ENCODE measurements around the gene AQP9.

AQP9 gene

GRCh38 chr15:58164926-58165325 is 26.7 kb downstream of the AQP9 start:
- no peak for TF ChIP-seq POLR2A (IDR thresholded peaks at IDR 0.05; ENCODE audit: low read depth, low read length)
- TF ChIP-seq POLR2AphosphoS5 (IDR thresholded peaks at IDR 0.05; ENCODE audit: low read depth, low read length): no peak
- no peak for TF ChIP-seq TAF1 (IDR thresholded peaks at IDR 0.05; ENCODE audit: borderline replicate concordance, low read depth, low read length)
- no peak for FAIRE-seq
- DNase-seq (ENCODE audit: insufficient read length): no peak

GRCh38 chr15:58165661-58166060 is 27.5 kb downstream of the AQP9 start:
- FAIRE-seq: no peak
- TF ChIP-seq POLR2A (IDR thresholded peaks at IDR 0.05; ENCODE audit: low read depth, low read length) (no peak), TAF1 (IDR thresholded peaks at IDR 0.05; ENCODE audit: borderline replicate concordance, low read depth, low read length) (no peak), POLR2AphosphoS5 (IDR thresholded peaks at IDR 0.05; ENCODE audit: low read depth, low read length) (no peak)
- no peak for DNase-seq (ENCODE audit: insufficient read length)

- TF ChIP-seq POLR2AphosphoS5 (IDR thresholded peaks at IDR 0.05; ENCODE audit: low read depth, low read length): no peak
- TF ChIP-seq TAF1 (IDR thresholded peaks at IDR 0.05; ENCODE audit: borderline replicate concordance, low read depth, low read length): no peak
- TF ChIP-seq POLR2A (IDR thresholded peaks at IDR 0.05; ENCODE audit: low read depth, low read length): no peak
- DNase-seq (ENCODE audit: insufficient read length): no peak
- FAIRE-seq: no peak
Measured at GRCh38 chr15:58167095-58167691, 29.0 kb downstream of the AQP9 start.

GRCh38 chr15:58169934-58170333 is 31.8 kb downstream of the AQP9 start:
- DNase-seq (ENCODE audit: insufficient read length) (no peak), FAIRE-seq (no peak)
- TF ChIP-seq POLR2AphosphoS5 (IDR thresholded peaks at IDR 0.05; ENCODE audit: low read depth, low read length) (no peak), POLR2A (IDR thresholded peaks at IDR 0.05; ENCODE audit: low read depth, low read length) (no peak), TAF1 (IDR thresholded peaks at IDR 0.05; ENCODE audit: borderline replicate concordance, low read depth, low read length) (no peak)

GRCh38 chr15:58171476-58172061 is 33.4 kb downstream of the AQP9 start:
- FAIRE-seq (no peak), DNase-seq (ENCODE audit: insufficient read length) (no peak)
- TF ChIP-seq TAF1 (IDR thresholded peaks at IDR 0.05; ENCODE audit: borderline replicate concordance, low read depth, low read length): no peak
- no peak for TF ChIP-seq POLR2AphosphoS5 (IDR thresholded peaks at IDR 0.05; ENCODE audit: low read depth, low read length)
- no peak for TF ChIP-seq POLR2A (IDR thresholded peaks at IDR 0.05; ENCODE audit: low read depth, low read length)

- FAIRE-seq (no peak), DNase-seq (ENCODE audit: insufficient read length) (no peak)
- TF ChIP-seq TAF1 (IDR thresholded peaks at IDR 0.05; ENCODE audit: borderline replicate concordance, low read depth, low read length) (no peak), POLR2A (IDR thresholded peaks at IDR 0.05; ENCODE audit: low read depth, low read length) (no peak), POLR2AphosphoS5 (IDR thresholded peaks at IDR 0.05; ENCODE audit: low read depth, low read length) (no peak)
Measured at GRCh38 chr15:58174709-58175108, 36.5 kb downstream of the AQP9 start.

GRCh38 chr15:58175955-58176354 is 37.8 kb downstream of the AQP9 start:
- DNase-seq (ENCODE audit: insufficient read length) (no peak), FAIRE-seq (no peak)
- no peak for TF ChIP-seq POLR2AphosphoS5 (IDR thresholded peaks at IDR 0.05; ENCODE audit: low read depth, low read length)
- no peak for TF ChIP-seq TAF1 (IDR thresholded peaks at IDR 0.05; ENCODE audit: borderline replicate concordance, low read depth, low read length)
- TF ChIP-seq POLR2A (IDR thresholded peaks at IDR 0.05; ENCODE audit: low read depth, low read length): no peak

- FAIRE-seq (no peak), DNase-seq (ENCODE audit: insufficient read length) (no peak)
- TF ChIP-seq POLR2A (IDR thresholded peaks at IDR 0.05; ENCODE audit: low read depth, low read length) (no peak), TAF1 (IDR thresholded peaks at IDR 0.05; ENCODE audit: borderline replicate concordance, low read depth, low read length) (no peak), POLR2AphosphoS5 (IDR thresholded peaks at IDR 0.05; ENCODE audit: low read depth, low read length) (no peak)
Measured at GRCh38 chr15:58178668-58179067, 40.5 kb downstream of the AQP9 start.

- FAIRE-seq (no peak), DNase-seq (ENCODE audit: insufficient read length) (no peak)
- no peak for TF ChIP-seq POLR2AphosphoS5 (IDR thresholded peaks at IDR 0.05; ENCODE audit: low read depth, low read length)
- TF ChIP-seq POLR2A (IDR thresholded peaks at IDR 0.05; ENCODE audit: low read depth, low read length): no peak
- TF ChIP-seq TAF1 (IDR thresholded peaks at IDR 0.05; ENCODE audit: borderline replicate concordance, low read depth, low read length): no peak
Measured at GRCh38 chr15:58179206-58179605, 41.0 kb downstream of the AQP9 start.

GRCh38 chr15:58179741-58180381 is 41.7 kb downstream of the AQP9 start:
- no peak for TF ChIP-seq POLR2AphosphoS5 (IDR thresholded peaks at IDR 0.05; ENCODE audit: low read depth, low read length)
- no peak for TF ChIP-seq POLR2A (IDR thresholded peaks at IDR 0.05; ENCODE audit: low read depth, low read length)
- TF ChIP-seq TAF1 (IDR thresholded peaks at IDR 0.05; ENCODE audit: borderline replicate concordance, low read depth, low read length): no peak
- DNase-seq (ENCODE audit: insufficient read length) (no peak), FAIRE-seq (no peak)

GRCh38 chr15:58182460-58183163 is 44.4 kb downstream of the AQP9 start:
- FAIRE-seq: peak; percentile 46
- DNase-seq (ENCODE audit: insufficient read length): peak; percentile 17

More at GRCh38 chr15:58182460-58183163, 44.4 kb downstream of the AQP9 start:
- TF ChIP-seq TAF1 (IDR thresholded peaks at IDR 0.05; ENCODE audit: borderline replicate concordance, low read depth, low read length): no peak

Measured in GM12892 (cell line).